ENCODE measurements around the gene ZFAND3.

Gene ZFAND3

DNA sequence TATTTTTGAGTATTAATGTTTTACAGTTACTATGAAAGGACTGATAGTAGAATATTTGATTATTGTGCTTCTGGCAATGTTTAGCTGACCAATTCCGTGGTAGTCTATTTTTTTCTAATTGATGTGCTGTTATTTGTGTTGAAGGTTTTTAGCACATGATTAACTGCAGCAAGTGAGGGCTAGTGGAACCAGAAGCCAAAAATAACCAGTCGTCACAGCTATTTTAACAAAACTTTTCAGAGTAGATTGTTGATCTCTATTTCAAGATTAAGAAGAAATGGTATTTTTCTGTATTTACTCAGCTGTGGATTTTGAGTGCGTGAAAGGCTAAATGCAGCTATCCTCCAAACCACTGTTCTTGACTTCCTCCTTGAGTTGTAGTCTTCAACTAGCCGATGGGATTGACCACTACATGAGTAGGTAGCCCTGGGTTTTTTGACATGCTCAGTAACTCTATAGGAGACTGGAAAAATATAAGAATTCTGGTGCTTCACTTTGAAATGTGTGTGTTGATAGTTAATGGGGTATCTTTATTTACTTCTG lies 258.0 kb downstream of the ZFAND3 start:
- H3K27me3 ChIP-seq (ENCODE audit: control insufficient read depth, insufficient read depth, low read length): no peaks in the 10 kb centered on the region
- H3K27ac ChIP-seq (ENCODE audit: low read depth, low read length): no peak overlapping the region
- H3K36me3 ChIP-seq (ENCODE audit: control insufficient read depth, insufficient read depth, low read length): no peaks in the 10 kb centered on the region
- H3K4me3 ChIP-seq (ENCODE audit: low read length): no peak overlapping the region
- no peak overlapping the region for H3K9ac ChIP-seq (ENCODE audit: low read length)
- H3K4me1 ChIP-seq (ENCODE audit: control insufficient read depth, insufficient read depth, low read length): no peaks in the 10 kb centered on the region

DNA sequence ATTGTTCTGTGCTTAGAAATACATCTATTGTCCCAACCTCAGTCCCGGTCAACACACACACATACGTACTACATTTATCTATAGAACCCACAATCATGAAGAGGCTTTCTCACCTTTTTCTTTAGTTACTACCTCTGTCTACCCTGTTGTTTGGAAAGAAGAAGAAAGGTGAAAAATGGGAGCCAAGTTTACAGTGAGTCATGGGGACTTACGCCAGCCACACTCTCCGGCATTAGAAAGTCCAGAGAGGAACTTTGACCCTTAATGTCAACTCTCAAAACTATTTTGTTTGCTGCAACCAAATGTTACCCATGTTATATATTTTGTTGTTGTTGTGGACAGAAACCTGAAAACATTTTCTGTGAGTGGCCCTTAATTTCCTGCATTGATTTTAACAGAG lies 259.1 kb downstream of the ZFAND3 start:
- no peaks in the 10 kb centered on the region for H3K36me3 ChIP-seq (ENCODE audit: control insufficient read depth, insufficient read depth, low read length)
- no peak overlapping the region for H3K9ac ChIP-seq (ENCODE audit: low read length)
- no peak overlapping the region for H3K27ac ChIP-seq (ENCODE audit: low read depth, low read length)

DNA sequence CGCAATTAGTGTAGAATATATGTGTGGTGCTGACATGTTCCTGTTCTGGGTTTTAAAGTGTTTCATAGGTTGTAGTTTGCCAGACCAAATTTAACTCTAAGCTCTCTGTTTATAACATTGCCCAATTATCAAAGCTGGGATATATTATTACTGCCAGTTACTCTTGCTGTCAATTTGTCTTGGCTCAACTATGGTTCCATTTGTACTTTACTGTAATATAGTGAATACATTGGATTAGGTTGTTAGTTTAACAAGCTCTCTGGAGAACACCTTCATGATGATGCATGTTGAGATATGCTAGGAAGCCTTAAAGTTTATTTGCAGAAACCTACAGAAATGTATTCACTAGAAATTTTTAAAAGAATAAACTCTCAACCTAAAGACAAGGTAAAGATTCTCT lies 259.6 kb downstream of the ZFAND3 start:
- Histone ChIP-seq H3K27ac (ENCODE audit: low read depth, low read length) (no peak overlapping the region), H3K27me3 (ENCODE audit: control insufficient read depth, insufficient read depth, low read length) (no peaks in the 10 kb centered on the region), H3K9ac (ENCODE audit: low read length) (no peak overlapping the region), H3K36me3 (ENCODE audit: control insufficient read depth, insufficient read depth, low read length) (no peaks in the 10 kb centered on the region), H3K4me1 (ENCODE audit: control insufficient read depth, insufficient read depth, low read length) (no peaks in the 10 kb centered on the region), H3K4me3 (ENCODE audit: low read length) (no peak overlapping the region)

More for the DNA sequence above, 259.1 kb downstream of the ZFAND3 start:
- Histone ChIP-seq H3K27me3 (ENCODE audit: control insufficient read depth, insufficient read depth, low read length) (no peaks in the 10 kb centered on the region), H3K4me1 (ENCODE audit: control insufficient read depth, insufficient read depth, low read length) (no peaks in the 10 kb centered on the region), H3K4me3 (ENCODE audit: low read length) (no peak overlapping the region)

DNA sequence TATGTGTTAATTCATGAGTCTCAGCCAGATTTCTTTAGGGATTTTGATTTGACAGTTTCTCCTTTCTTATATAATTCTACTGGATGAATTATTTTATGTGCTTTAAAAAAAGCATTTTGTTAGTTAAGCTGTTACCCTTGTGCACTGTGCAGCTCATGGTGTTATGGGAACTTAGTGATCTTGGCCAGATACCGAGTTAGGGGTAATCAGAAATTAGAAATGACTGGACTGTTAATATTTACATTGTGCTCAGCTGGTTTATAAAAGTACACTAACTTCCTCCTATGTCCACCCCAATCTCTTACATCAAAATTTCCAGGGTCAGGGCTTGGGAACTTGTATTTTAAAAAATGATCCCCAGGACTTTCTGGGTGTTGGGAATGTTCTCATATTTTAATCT lies 260.0 kb downstream of the ZFAND3 start:
- Histone ChIP-seq H3K36me3 (ENCODE audit: control insufficient read depth, insufficient read depth, low read length) (no peaks in the 10 kb centered on the region), H3K27ac (ENCODE audit: low read depth, low read length) (no peak overlapping the region), H3K4me1 (ENCODE audit: control insufficient read depth, insufficient read depth, low read length) (no peaks in the 10 kb centered on the region), H3K9ac (ENCODE audit: low read length) (no peak overlapping the region), H3K27me3 (ENCODE audit: control insufficient read depth, insufficient read depth, low read length) (no peaks in the 10 kb centered on the region), H3K4me3 (ENCODE audit: low read length) (no peak overlapping the region)

DNA sequence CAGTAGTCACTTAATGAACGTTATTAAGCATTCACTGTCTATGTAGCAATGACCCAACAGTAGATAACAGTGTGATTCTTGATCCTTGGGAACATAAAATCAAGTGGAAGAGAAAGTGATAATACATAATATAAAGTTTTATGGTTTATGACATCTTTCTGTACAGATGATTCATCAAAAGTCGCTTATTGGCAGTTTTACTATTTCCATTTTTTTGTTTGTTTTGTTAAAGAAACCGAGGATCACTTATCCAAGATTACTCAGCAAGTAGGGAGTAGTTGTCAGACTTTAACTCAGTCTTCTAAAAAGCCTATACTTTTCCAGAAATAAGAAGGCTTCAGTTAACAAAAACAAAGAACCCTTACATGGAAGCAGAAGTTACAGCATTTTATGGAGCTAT lies 260.8 kb downstream of the ZFAND3 start:
- H3K27ac ChIP-seq (ENCODE audit: low read depth, low read length): no peak overlapping the region
- no peak overlapping the region for H3K9ac ChIP-seq (ENCODE audit: low read length)
- no peaks in the 10 kb centered on the region for H3K36me3 ChIP-seq (ENCODE audit: control insufficient read depth, insufficient read depth, low read length)
- H3K4me1 ChIP-seq (ENCODE audit: control insufficient read depth, insufficient read depth, low read length): no peaks in the 10 kb centered on the region
- H3K27me3 ChIP-seq (ENCODE audit: control insufficient read depth, insufficient read depth, low read length): no peaks in the 10 kb centered on the region
- no peak overlapping the region for H3K4me3 ChIP-seq (ENCODE audit: low read length)

DNA sequence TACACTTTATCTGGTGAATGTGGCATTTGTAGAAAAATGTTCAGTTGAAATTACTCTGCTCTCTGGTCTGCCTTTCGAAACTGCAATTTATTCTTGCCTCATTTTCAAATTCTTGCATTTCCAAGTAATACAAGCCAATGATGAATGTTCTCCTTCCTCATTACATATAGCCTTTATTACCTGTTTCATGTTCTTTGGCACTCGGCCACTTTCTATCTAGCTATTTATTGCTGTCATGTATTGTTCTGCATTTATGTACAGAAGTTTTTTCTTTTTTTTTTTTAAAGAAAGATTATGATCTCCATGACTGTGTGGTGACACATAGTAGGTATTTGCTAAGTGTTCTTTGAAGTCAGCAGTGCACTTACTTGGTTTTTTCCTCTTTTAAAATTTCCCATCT lies 261.4 kb downstream of the ZFAND3 start:
- Histone ChIP-seq H3K27me3 (ENCODE audit: control insufficient read depth, insufficient read depth, low read length) (no peaks in the 10 kb centered on the region), H3K27ac (ENCODE audit: low read depth, low read length) (no peak overlapping the region), H3K4me3 (ENCODE audit: low read length) (no peak overlapping the region), H3K36me3 (ENCODE audit: control insufficient read depth, insufficient read depth, low read length) (no peaks in the 10 kb centered on the region), H3K9ac (ENCODE audit: low read length) (no peak overlapping the region), H3K4me1 (ENCODE audit: control insufficient read depth, insufficient read depth, low read length) (no peaks in the 10 kb centered on the region)

DNA sequence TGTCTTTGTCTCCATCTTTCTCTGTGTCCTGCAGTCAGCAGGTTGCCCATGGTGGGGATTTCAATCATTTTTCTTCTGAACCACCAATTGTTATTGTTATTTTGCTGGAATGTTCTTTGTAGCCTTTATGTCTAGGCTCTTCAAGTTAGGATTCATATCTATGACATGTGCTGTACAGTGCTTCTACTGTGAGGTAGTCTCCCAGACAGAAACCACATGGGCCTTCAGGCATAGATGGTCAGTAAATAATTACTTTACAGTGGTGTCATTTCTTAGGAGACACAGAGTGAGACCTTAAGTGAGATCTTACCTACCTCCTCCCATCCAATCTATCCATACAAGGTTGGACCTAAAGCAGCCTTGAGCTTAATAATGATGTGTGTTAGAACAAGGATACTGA lies 265.5 kb downstream of the ZFAND3 start:
- no peaks in the 10 kb centered on the region for H3K27me3 ChIP-seq (ENCODE audit: control insufficient read depth, insufficient read depth, low read length)
- H3K27ac ChIP-seq (ENCODE audit: low read depth, low read length): no peak overlapping the region

DNA sequence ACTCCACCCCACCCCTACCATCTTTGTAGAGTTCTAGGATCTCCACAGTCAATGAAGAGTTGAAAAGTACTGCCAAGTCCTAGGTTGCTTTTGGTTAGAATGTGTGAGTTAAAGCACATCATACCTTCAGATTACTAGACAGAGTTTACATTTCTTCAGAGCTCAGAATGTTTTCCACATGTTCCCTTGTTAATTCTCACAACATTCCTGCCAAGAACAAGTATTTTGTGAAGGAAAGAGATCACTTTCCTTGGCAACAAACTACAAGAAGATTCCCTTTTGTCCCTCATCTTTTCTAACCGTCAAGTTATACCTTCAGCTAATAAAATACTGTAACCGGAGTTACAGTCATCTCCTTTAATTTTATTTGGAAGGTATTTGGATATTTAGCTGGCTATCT lies 266.8 kb downstream of the ZFAND3 start:
- H3K9ac ChIP-seq (ENCODE audit: low read length): no peak overlapping the region
- no peak overlapping the region for H3K4me3 ChIP-seq (ENCODE audit: low read length)
- peaks cover 9% of the 10 kb centered on the region for H3K4me1 ChIP-seq (ENCODE audit: control insufficient read depth, insufficient read depth, low read length)
- H3K27me3 ChIP-seq (ENCODE audit: control insufficient read depth, insufficient read depth, low read length): no peaks in the 10 kb centered on the region
- no peak overlapping the region for H3K27ac ChIP-seq (ENCODE audit: low read depth, low read length)
- no peaks in the 10 kb centered on the region for H3K36me3 ChIP-seq (ENCODE audit: control insufficient read depth, insufficient read depth, low read length)

More for the DNA sequence above, 265.5 kb downstream of the ZFAND3 start:
- Histone ChIP-seq H3K9ac (ENCODE audit: low read length) (no peak overlapping the region), H3K4me3 (ENCODE audit: low read length) (no peak overlapping the region), H3K4me1 (ENCODE audit: control insufficient read depth, insufficient read depth, low read length) (no peaks in the 10 kb centered on the region), H3K36me3 (ENCODE audit: control insufficient read depth, insufficient read depth, low read length) (no peaks in the 10 kb centered on the region)

DNA sequence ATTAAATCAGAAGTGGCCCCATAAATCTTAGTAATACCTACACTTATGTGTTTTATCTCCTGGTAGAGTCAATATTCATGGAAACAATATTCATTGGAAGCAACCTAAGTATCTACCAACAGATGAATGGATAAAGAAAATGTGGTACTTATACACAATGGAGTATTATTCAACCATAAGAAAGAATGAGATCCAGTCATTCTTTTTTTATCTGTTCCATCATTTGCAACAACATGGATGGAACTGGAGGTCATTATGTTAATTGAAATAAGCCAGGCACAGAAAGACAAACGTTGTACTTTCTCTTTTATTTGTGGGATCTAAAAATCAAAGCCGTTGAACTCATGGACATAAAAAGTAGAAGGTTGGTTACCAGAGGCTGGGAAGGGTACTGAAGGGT lies 268.5 kb downstream of the ZFAND3 start:
- H3K9ac ChIP-seq (ENCODE audit: low read length): no peak overlapping the region
- no peak overlapping the region for H3K27ac ChIP-seq (ENCODE audit: low read depth, low read length)

DNA sequence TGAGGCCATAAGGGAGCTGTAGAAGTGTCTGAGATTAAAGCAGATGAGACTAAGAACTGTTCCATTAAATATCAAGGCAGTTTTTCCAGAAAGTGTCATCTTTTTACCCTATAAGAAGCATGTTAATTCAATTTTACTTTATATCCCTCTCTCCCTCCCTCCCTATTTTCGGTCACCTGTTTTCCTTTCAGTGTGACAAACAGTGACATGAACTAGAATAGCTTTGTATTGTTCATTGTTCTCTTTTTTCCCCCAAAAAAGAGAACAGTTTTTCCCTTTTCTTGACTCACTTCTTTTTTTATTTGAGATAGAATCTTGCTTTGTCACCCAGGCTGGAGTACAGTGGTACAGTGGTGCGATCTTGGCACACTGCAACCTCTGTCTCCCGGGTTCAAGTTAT lies 269.3 kb downstream of the ZFAND3 start:
- H3K4me3 ChIP-seq (ENCODE audit: low read length): no peak overlapping the region
- peaks cover 23% of the 10 kb centered on the region for H3K4me1 ChIP-seq (ENCODE audit: control insufficient read depth, insufficient read depth, low read length)
- H3K36me3 ChIP-seq (ENCODE audit: control insufficient read depth, insufficient read depth, low read length): no peaks in the 10 kb centered on the region
- H3K27ac ChIP-seq (ENCODE audit: low read depth, low read length): no peak overlapping the region
- no peaks in the 10 kb centered on the region for H3K27me3 ChIP-seq (ENCODE audit: control insufficient read depth, insufficient read depth, low read length)
- H3K9ac ChIP-seq (ENCODE audit: low read length): no peak overlapping the region

More for the DNA sequence above, 268.5 kb downstream of the ZFAND3 start:
- Histone ChIP-seq H3K4me3 (ENCODE audit: low read length) (no peak overlapping the region), H3K27me3 (ENCODE audit: control insufficient read depth, insufficient read depth, low read length) (no peaks in the 10 kb centered on the region), H3K36me3 (ENCODE audit: control insufficient read depth, insufficient read depth, low read length) (no peaks in the 10 kb centered on the region), H3K4me1 (ENCODE audit: control insufficient read depth, insufficient read depth, low read length) (peaks cover 23% of the 10 kb centered on the region)

DNA sequence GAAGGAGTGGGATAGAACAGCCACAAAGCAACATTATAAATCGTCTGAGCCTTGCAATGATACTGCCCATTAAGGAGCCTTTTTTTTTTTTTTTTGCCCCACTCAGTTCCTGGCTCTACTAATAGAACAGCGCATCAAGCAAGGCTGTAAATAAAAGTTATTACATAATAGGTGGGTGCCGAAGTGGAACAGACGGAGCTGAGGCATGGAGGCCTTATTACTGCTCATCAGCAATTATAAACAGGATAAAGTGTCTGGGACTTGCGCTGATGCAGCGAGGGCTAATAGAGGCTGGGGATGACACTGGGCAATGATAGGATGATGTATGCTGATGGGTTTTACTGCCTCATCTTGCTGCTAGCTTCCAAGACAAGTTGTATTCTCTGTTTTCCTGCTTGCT lies 272.1 kb downstream of the ZFAND3 start:
- no peaks in the 10 kb centered on the region for H3K36me3 ChIP-seq (ENCODE audit: control insufficient read depth, insufficient read depth, low read length)
- H3K27me3 ChIP-seq (ENCODE audit: control insufficient read depth, insufficient read depth, low read length): no peaks in the 10 kb centered on the region
- H3K4me3 ChIP-seq (ENCODE audit: low read length): no peak overlapping the region
- peaks cover 23% of the 10 kb centered on the region for H3K4me1 ChIP-seq (ENCODE audit: control insufficient read depth, insufficient read depth, low read length)
- H3K27ac ChIP-seq (ENCODE audit: low read depth, low read length): no peak overlapping the region
- no peak overlapping the region for H3K9ac ChIP-seq (ENCODE audit: low read length)

DNA sequence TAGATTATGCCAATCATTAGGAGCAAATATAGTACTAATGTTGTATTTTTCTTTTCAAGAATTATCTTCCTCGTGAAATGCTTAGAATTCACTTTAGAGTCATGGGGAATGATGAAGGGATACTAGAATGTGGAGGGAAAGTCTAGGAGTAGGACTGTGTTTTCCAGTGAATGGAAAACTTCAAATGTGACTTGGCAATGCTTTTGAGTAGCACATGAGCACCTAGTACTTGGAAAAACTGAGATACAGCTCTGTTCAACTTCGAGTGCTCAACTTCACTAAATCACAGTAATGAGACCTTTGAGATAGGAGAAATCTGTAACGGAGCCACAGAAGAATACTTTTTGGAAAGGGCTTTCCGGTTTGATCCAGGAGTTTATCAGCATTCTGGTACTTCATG lies 272.9 kb downstream of the ZFAND3 start:
- Histone ChIP-seq H3K4me1 (ENCODE audit: control insufficient read depth, insufficient read depth, low read length) (peaks cover 23% of the 10 kb centered on the region), H3K36me3 (ENCODE audit: control insufficient read depth, insufficient read depth, low read length) (no peaks in the 10 kb centered on the region), H3K27ac (ENCODE audit: low read depth, low read length) (no peak overlapping the region), H3K4me3 (ENCODE audit: low read length) (no peak overlapping the region), H3K9ac (ENCODE audit: low read length) (no peak overlapping the region), H3K27me3 (ENCODE audit: control insufficient read depth, insufficient read depth, low read length) (no peaks in the 10 kb centered on the region)

DNA sequence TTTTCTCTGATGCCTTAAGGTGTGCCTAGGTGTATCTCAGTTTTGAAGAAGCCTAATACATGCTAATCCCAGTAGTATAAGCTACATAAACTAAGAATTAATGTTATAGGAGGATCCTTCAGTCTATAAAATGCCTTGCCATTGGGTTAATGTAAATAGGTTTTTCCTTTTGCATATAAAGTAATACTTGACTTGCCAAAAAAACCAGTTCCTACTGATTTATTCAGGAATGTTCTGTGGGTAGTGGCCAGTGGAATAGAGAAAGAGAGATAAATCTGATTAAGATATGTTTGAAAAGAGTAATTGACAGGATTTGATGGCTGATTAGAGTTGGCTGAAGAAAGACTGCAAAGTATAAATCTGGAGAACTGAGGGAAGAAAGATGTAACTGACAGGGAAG lies 273.4 kb downstream of the ZFAND3 start:
- H3K36me3 ChIP-seq (ENCODE audit: control insufficient read depth, insufficient read depth, low read length): no peaks in the 10 kb centered on the region
- no peak overlapping the region for H3K9ac ChIP-seq (ENCODE audit: low read length)
- H3K27ac ChIP-seq (ENCODE audit: low read depth, low read length): no peak overlapping the region
- no peaks in the 10 kb centered on the region for H3K27me3 ChIP-seq (ENCODE audit: control insufficient read depth, insufficient read depth, low read length)
- H3K4me3 ChIP-seq (ENCODE audit: low read length): no peak overlapping the region
- peaks cover 23% of the 10 kb centered on the region for H3K4me1 ChIP-seq (ENCODE audit: control insufficient read depth, insufficient read depth, low read length)
